G401 (cell line): ENCODE measurements around the gene MTFP1. TPM values are rescaled to one million over a fixed set of nuclear protein-coding genes. Genes with fewer than 3 reads are reported as not detected.

Source experiments
- DNase-seq: peaks from one replicate; pipeline ENCODE4 v3.0.0-alpha.2; 2015; ENCODE audit warnings: low spot score
- in situ Hi-C: cut with HindIII; loops from 2 replicates; pipeline ENCODE4 v1.10.0; 2016; ENCODE audit warnings: low sequenced_read_pairs, mixed read lengths
- total RNA-seq: library from RNA; depleted of rRNA; stranded (reverse); fragments of >200 nt; shearing (Covaris generic); gene quantifications from 2 replicates; pipeline ENCODE4 v1.2.3, GENCODE V29; 2014; rRNA removed

MTFP1 gene
- total RNA-seq, 1 experiment from 2014 or later: 79.7 TPM

DNA sequence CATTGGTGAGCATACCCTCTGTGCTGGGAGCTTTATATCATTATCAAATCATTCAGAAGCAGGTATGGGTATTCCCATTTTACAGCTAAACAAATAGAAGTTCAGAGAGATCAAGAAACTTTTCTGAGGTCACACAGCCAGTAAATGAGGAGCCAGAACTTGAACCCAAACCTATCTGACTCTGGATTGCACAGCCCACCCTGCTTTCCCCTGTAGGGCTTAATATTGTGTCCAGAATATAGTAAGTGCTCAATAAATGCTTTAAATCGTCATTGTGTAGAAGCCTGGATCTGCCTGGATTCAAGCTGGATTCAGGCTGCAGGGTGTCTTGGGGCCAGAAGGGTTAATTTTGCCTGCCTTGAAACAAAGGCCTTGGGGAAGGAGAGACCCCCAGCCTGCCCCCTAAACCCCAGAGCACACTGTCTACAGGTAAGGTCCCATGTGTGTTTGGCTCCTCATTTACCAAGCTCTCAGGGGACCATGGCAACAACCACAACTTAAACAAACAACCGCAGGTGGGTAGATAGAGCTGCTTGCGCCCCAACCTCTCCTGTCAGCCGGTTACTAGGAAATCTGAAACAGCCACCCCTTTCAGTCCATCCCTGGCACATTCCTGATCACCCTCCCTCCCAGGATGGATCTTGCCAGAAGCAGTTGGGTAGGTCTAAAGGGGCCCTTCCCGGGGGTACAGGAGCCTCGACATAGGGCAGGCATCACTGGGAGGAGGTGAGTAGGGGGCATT lies 49.3 kb downstream of the MTFP1 start:
- DNase-seq: no peak
- in situ Hi-C loops: no loop called here

Other genes starting within 250 kb of the MTFP1 start
- gene LIF, start 179.0 kb upstream of the MTFP1 start, total RNA-seq: 24.5 and 36.5 TPM in 2 replicates
- not detected in 2 replicates for gene OSM, start 158.9 kb upstream of the MTFP1 start, total RNA-seq
- 9.8 and 11.3 TPM in 2 replicates for gene CASTOR1, start 136.3 kb upstream of the MTFP1 start, total RNA-seq
- 12.8 and 31.0 TPM in 2 replicates for gene TBC1D10A, start 98.8 kb upstream of the MTFP1 start, total RNA-seq
- gene SF3A1, start 68.9 kb upstream of the MTFP1 start, total RNA-seq: 16.5 and 25.5 TPM in 2 replicates
- gene CCDC157, start 68.8 kb upstream of the MTFP1 start, total RNA-seq: 1.8 and 2.9 TPM in 2 replicates
- gene RNF215, start 38.4 kb upstream of the MTFP1 start, total RNA-seq: 20.5 and 23.2 TPM in 2 replicates
- gene SEC14L2, start 28.8 kb upstream of the MTFP1 start, total RNA-seq: 13.1 and 15.8 TPM in 2 replicates
- not detected in 2 replicates for gene SEC14L3, start 46.2 kb downstream of the MTFP1 start, total RNA-seq
- gene SEC14L4, start 79.9 kb downstream of the MTFP1 start, total RNA-seq: not detected in 2 replicates
- not detected in 2 replicates for gene SEC14L6, start 121.0 kb downstream of the MTFP1 start, total RNA-seq
- gene GAL3ST1, start 148.9 kb downstream of the MTFP1 start, total RNA-seq: 3.9 TPM in 1 of 2 replicates, not detected in the other
- 133 and 162 TPM in 2 replicates for gene PES1, start 166.1 kb downstream of the MTFP1 start, total RNA-seq
- gene TCN2, start 181.4 kb downstream of the MTFP1 start, total RNA-seq: 12.9 and 17.1 TPM in 2 replicates
- 6.3 and 15.5 TPM in 2 replicates for gene SLC35E4, start 210.0 kb downstream of the MTFP1 start, total RNA-seq
- 4.5 and 5.1 TPM in 2 replicates for gene DUSP18, start 242.1 kb downstream of the MTFP1 start, total RNA-seq